Body of pancreas (tissue), 4 donors: ENCODE results near the gene NUMA1. TPM values are rescaled to one million over a fixed set of nuclear protein-coding genes. Genes with fewer than 3 reads are reported as not detected.

Experiments
- ATAC-seq: fragments of 150-250 bp; one replicate; pipeline ENCODE4 v1.9.1; 2016
- DNase-seq, 4 donors: peaks; one replicate each; pipeline ENCODE4 v3.0.0-alpha.2; 2019
- H3K27ac ChIP-seq, 4 donors: fragments of 200-600 bp; sonication (generic); 1 replicate in 3 of 4; 2 replicates in 1 of 4; pipeline versions ENCODE4 v1.5.1 to v1.6.1; 2016 to 2019; ENCODE audit warnings: mild to moderate bottlenecking in 1 of 4, mixed read lengths in 1 of 4, moderate library complexity in 1 of 4
- H3K27me3 ChIP-seq, 2 donors: fragments of 200-600 bp; sonication (generic); one replicate each; pipeline ENCODE4 v1.6.0; 2016; ENCODE audit warnings: mild to moderate bottlenecking in 1 of 2
- H3K36me3 ChIP-seq, 2 donors: fragments of 200-600 bp; sonication (generic); replicated peaks in 1 of 2; 2 replicates each; pipeline ENCODE4 v1.5.1; 2016; ENCODE audit warnings: low read depth in 2 of 2; ENCODE audit not compliant: insufficient read depth in 1 of 2
- H3K4me1 ChIP-seq: fragments of 200-600 bp; sonication (generic); one replicate; pipeline ENCODE4 v1.6.0; 2016
- H3K4me3 ChIP-seq, 2 donors: fragments of 200-600 bp; sonication (generic); 1 replicate in 1 of 2; 2 replicates in 1 of 2; pipeline ENCODE4 v1.5.1; 2016 to 2019
- H3K9me3 ChIP-seq, 3 donors: fragments of 200-600 bp; sonication (generic); 1 replicate in 2 of 3; 2 replicates in 1 of 3; pipeline ENCODE4 v1.5.1; 2016
- POLR2A ChIP-seq, 3 donors: fragments of 450-650 bp; IDR thresholded peaks; one replicate each; pipeline ENCODE4 v1.6.1; 2016; ENCODE audit warnings: antibody characterized with exemption in 3 of 3, mild to moderate bottlenecking in 2 of 3
- WGBS, 2 donors: methylation state at CpG; one replicate each; pipeline ENCODE4 v1.1.5; 2017; 5-methylcytosine and 5-hydroxymethylcytosine counted together
- intact Hi-C: fragments of 100-400 bp; cut with DNase I; formaldehyde crosslinking; loops from one replicate; pipeline ENCODE4 v1.15.1; 2023
- total RNA-seq, 2 donors: library from RNA; depleted of rRNA; stranded (reverse); fragments of >200 nt; gene quantifications; one replicate each; pipeline ENCODE4 v1.1.0, GENCODE V29; 2016
- TF ChIP-seq, protein P1 (sequence below), 7 experiments: fragments of 450-650 bp in 4 of 7; fragments of 200-600 bp in 3 of 7; sonication (generic) in 3 of 7; IDR thresholded peaks; one replicate each; pipeline ENCODE4 v1.5.1; 2016 to 2019; ENCODE audit warnings: antibody characterized with exemption in 7 of 7

NUMA1 gene
- total RNA-seq, 2 donors from 2014 or later = 173 to 191 TPM

DNA sequence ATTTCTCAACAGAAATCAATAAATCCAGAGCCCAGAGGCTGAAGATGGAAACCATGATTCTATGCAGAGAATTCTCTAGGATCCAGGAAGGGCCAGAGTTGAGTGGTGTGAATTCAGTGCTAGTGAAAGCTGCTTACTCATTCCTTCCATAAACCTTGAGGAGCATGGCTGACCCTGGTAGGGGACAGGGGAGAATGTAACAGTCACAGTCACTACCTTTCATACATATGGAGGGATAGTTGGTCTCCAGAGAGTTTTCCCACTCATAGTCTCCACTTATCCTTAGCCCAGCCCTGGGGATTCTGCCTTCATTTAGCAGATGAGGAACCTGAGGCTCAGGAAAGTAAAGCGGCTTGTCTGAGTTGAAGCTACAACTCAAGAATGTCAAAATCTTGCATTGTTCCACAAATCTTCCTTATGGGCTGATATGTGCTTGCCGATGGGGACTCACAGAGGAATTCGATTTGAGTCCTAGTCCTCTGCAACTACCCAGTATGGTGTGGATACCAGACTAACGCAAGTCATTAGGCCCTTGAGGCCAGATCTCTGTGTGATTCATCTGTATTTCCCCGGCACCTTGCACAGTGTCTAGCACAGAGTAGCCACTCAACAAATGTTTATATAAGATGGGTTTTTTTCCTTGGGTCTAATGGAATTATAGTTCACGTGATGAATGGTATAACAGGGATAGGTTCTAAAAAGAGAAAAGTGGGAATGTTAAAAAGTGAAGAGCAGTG is 35.8 kb upstream of the NUMA1 start:
- Histone ChIP-seq H3K4me1 (peaks cover 18% of the 10 kb centered on the region), H3K9me3 (no peaks in the 10 kb centered on the region), H3K36me3 (no peaks in the 10 kb centered on the region), H3K4me3 (no peak overlapping the region), H3K27ac (no peak overlapping the region), H3K27me3 (no peaks in the 10 kb centered on the region)
- no peak for TF ChIP-seq POLR2A (IDR thresholded peaks at IDR 0.05)
- TF ChIP-seq, protein P1, sequence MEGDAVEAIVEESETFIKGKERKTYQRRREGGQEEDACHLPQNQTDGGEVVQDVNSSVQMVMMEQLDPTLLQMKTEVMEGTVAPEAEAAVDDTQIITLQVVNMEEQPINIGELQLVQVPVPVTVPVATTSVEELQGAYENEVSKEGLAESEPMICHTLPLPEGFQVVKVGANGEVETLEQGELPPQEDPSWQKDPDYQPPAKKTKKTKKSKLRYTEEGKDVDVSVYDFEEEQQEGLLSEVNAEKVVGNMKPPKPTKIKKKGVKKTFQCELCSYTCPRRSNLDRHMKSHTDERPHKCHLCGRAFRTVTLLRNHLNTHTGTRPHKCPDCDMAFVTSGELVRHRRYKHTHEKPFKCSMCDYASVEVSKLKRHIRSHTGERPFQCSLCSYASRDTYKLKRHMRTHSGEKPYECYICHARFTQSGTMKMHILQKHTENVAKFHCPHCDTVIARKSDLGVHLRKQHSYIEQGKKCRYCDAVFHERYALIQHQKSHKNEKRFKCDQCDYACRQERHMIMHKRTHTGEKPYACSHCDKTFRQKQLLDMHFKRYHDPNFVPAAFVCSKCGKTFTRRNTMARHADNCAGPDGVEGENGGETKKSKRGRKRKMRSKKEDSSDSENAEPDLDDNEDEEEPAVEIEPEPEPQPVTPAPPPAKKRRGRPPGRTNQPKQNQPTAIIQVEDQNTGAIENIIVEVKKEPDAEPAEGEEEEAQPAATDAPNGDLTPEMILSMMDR (IDR thresholded peaks at IDR 0.05) = no peak
- no peak for DNase-seq
- 83 to 86% methylated on average over 6 of the region's 6 CpGs for WGBS, 2 donors
- ATAC-seq = no peak
- intact Hi-C loops = no loop called here

DNA sequence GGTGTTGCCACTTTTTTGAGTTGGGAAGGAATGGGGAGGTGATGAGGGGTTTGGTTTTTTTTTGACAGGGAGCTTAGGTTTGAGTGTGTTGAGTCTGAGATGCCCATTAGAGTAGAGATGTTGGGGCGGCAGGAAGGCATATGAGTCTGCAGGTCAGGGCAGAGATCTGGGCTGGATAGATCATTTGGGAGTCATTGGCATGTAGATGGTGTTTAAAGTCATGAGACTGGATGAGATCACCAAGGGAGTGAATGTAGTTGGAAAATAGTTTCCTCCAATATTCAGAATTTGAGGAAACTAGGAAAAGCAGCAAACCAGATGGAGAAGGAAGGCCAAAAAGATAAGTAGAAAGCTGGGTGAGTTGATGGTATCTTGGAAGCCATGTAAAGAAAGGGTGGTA is 34.2 kb upstream of the NUMA1 start:
- H3K4me1 ChIP-seq = peaks cover 20% of the 10 kb centered on the region
- 92 to 93% methylated on average over 1 of the region's 1 CpG for WGBS, 2 donors
- no peaks in the 10 kb centered on the region for H3K9me3 ChIP-seq
- H3K36me3 ChIP-seq = no peaks in the 10 kb centered on the region
- H3K4me3 ChIP-seq = no peak overlapping the region
- no peaks in the 10 kb centered on the region for H3K27me3 ChIP-seq
- intact Hi-C loops = no loop called here
- no peak overlapping the region for H3K27ac ChIP-seq
- no peak for TF ChIP-seq POLR2A (IDR thresholded peaks at IDR 0.05)
- TF ChIP-seq, protein P1 (IDR thresholded peaks at IDR 0.05) = no peak
- DNase-seq = no peak
- no peak for ATAC-seq

DNA sequence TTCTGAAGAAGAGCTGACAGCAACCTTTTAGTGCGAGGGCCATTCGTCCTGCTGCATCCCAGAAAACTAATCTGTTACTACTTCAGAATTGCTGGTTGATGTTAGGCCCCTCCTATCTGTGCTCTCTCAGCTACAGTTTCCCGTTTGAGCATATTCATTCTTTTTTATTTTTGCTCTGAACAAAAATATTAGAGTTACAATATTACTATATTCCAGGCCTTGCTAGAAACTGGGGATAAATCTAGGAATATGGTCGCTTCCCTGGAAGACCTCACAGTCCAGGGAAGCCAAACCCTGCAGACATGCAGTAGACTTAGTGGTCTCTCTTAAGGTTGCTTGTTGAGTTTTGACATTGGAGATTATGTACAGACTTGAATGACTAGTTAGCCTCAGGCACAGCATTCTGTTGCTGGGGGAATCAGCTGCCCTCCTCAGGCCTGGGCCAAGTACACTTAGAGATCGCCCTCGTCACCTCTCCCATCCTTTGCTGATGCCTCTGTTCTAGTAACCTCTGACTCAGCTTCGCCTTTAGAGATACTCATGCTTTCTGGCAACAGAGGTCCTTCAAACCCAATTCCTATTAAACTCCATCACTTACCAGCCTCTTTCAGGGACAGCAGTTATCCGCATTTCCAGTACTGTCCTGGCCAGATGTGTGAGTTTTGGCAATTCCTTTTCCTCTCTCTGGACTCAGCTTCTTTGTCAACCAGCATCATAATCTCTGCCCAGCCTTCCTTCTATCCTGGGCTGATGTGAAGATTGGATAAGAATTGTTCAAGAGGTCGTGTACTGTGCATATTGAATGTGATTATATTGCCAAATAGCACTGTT is 32.9 kb upstream of the NUMA1 start:
- peaks cover 17% of the 10 kb centered on the region for H3K4me1 ChIP-seq
- H3K36me3 ChIP-seq = no peaks in the 10 kb centered on the region
- WGBS, 2 donors = 61 to 63% methylated on average over 9 of the region's 9 CpGs
- no peak overlapping the region for H3K4me3 ChIP-seq
- intact Hi-C loops = no loop called here
- ATAC-seq = peak; percentile 0
- H3K27me3 ChIP-seq = no peaks in the 10 kb centered on the region
- no peaks in the 10 kb centered on the region for H3K9me3 ChIP-seq
- DNase-seq = no peak
- peak overlapping the region; percentile 81 to 97 (median 96) for H3K27ac ChIP-seq
- TF ChIP-seq, protein P1 (IDR thresholded peaks at IDR 0.05) = no peak
- no peak for TF ChIP-seq POLR2A (IDR thresholded peaks at IDR 0.05)

DNA sequence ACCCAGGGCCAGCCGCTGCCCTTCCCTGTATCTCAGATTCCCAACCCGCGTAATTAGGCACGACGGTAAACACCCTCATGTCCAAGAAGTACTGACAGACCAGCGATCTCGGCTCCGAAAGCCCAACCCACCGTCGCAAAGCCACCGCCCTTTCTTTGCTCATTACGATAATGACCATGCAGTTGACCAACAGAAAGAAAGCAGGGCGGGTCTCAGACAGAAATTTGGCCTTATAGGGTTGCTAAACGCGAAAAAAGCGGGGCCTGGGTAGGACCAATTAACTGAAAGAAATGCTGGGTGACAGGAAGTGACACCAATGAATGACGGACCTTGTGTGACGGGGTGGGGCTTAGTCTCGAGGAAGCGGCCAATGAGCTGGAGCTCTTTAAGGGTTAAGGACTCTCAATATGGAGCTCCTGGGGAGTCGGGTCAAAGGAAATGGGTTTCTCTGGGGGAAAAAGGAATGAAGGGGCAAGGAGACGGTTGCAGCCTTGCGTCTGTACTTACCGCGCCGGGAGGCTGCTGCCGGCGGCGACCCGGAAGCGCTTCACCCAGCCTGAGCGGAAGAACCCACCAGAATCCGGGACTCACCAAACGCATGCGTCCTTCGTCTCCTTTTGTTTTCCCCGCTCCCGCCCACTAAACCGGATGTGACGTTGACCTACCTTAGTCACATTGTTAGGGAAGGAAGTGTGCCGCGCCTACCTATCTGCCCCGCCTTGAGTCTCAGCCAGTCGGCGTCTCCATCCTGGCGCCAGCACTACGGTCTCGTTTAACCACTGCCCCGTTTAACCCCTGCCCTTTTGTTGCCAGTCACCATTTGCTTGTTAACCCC is 32.0 kb upstream of the NUMA1 start, which contains the start of gene ANAPC15:
ANAPC15 (minus strand) TSS at position 553 of the 835 bp plus-strand sequence. CDS start 1,419 bp downstream, outside the sequence.
- peak; percentile 77 to 95 (median 91) for TF ChIP-seq POLR2A (IDR thresholded peaks at IDR 0.05)
- TF ChIP-seq, protein P1 (IDR thresholded peaks at IDR 0.05) = peak in 3 of 7 experiments; percentile 6 to 23 (median 15)
- Histone ChIP-seq H3K27me3 (no peaks in the 10 kb centered on the region), H3K9me3 (no peaks in the 10 kb centered on the region), H3K4me3 (peak within 1 kb of the TSS; percentile 31 to 42), H3K4me1 (peaks cover 15% of the 10 kb centered on the region), H3K27ac (peak within 1 kb of the TSS; percentile 96 to 98 (median 96)), H3K36me3 (no peaks in the 10 kb centered on the region)
- peak; percentile 98 to 100 (median 99) for DNase-seq
- intact Hi-C loops = no loop called here
- 0% methylated on average over 39 to 49 of the region's 49 CpGs for WGBS, 2 donors
- peak; percentile 93 for ATAC-seq
